H1 (cell line): ENCODE measurements around the gene RFX2. TPM values are rescaled to one million over a fixed set of nuclear protein-coding genes. Genes with fewer than 3 reads are reported as not detected.

ENCODE experiments used
- CTCF ChIA-PET: fragments of 300-600 bp; sonication (Branson Sonifier 250); formaldehyde crosslinking; loops from one replicate; lab custom pipeline; 2021; ENCODE audit not compliant: partially characterized antibody; lab: Charles Lee
- POLR2A ChIA-PET: fragments of 300-600 bp; sonication (Branson Sonifier 250); formaldehyde crosslinking; loops from one replicate; lab custom pipeline; 2021; ENCODE audit warnings: inconsistent platforms; ENCODE audit not compliant: partially characterized antibody; lab: Charles Lee
- DNase-seq, 2 experiments: peaks; one replicate each; pipeline versions ENCODE4 v3.0.0 to v3.0.0-alpha.2; 2010 to 2022; ENCODE audit warnings: low spot score in 2 of 2, low read depth in 1 of 2, mixed read lengths in 1 of 2
- FAIRE-seq: peaks from 2 replicates; lab custom pipeline; 2011; peaks lifted over from hg19 to GRCh38; lab: Jason Lieb, UNC
- H2AFZ ChIP-seq: 2 replicates; pipeline ENCODE4 v1.8.1; 2012; ENCODE audit warnings: low read length, inconsistent platforms
- H2AK5ac ChIP-seq: 2 replicates; pipeline ENCODE4 v1.6.1; 2013; ENCODE audit warnings: low read depth, low read length
- H2BK120ac ChIP-seq: replicated peaks from 2 replicates; pipeline ENCODE3; 2013; ENCODE audit warnings: low read depth, low read length, inconsistent platforms
- H2BK12ac ChIP-seq: 2 replicates; pipeline ENCODE4 v1.6.1; 2013; ENCODE audit warnings: low read depth, low read length
- H2BK15ac ChIP-seq: 2 replicates; pipeline ENCODE4 v1.6.1; 2013; ENCODE audit warnings: low read length
- H2BK20ac ChIP-seq: 2 replicates; pipeline ENCODE4 v1.6.1; 2013; ENCODE audit warnings: low read length
- H2BK5ac ChIP-seq: 2 replicates; pipeline ENCODE4 v1.6.1; 2013; ENCODE audit warnings: low read depth, low read length
- H3K14ac ChIP-seq: 2 replicates; pipeline ENCODE4 v1.6.1; 2013; ENCODE audit warnings: inconsistent platforms; ENCODE audit not compliant: insufficient read length
- H3K18ac ChIP-seq: 2 replicates; pipeline ENCODE4 v1.6.1; 2013; ENCODE audit warnings: low read length; ENCODE audit errors: extremely low read depth
- H3K23ac ChIP-seq: 2 replicates; pipeline ENCODE4 v1.6.1; 2013; ENCODE audit warnings: inconsistent platforms; ENCODE audit not compliant: insufficient read length
- H3K23me2 ChIP-seq: 2 replicates; pipeline ENCODE4 v1.6.1; 2013; ENCODE audit warnings: low read depth, low read length
- H3K27ac ChIP-seq: 2 replicates; pipeline ENCODE4 v1.6.1; 2011; ENCODE audit warnings: low read depth, low read length, inconsistent platforms
- H3K27me3 ChIP-seq, 4 experiments: replicated peaks in 1 of 4; 1 replicate in 1 of 4; 2 replicates in 3 of 4; pipeline versions ENCODE4 v1.6.1 to v1.8.1; 2011 to 2013; ENCODE audit warnings: low read length in 3 of 4, mild to moderate bottlenecking in 3 of 4, inconsistent platforms in 2 of 4, mixed read lengths in 2 of 4, moderate library complexity in 1 of 4; ENCODE audit not compliant: control insufficient read depth in 3 of 4, insufficient read depth in 3 of 4; ENCODE audit errors: extremely low read depth in 1 of 4
- H3K36me3 ChIP-seq, 4 experiments: 2 replicates each; pipeline versions ENCODE4 v1.6.1 to v1.8.1; 2011 to 2013; ENCODE audit warnings: mild to moderate bottlenecking in 4 of 4, low read length in 3 of 4, moderate library complexity in 2 of 4, control low read depth in 1 of 4, inconsistent platforms in 1 of 4; ENCODE audit not compliant: insufficient read depth in 4 of 4, control insufficient read depth in 2 of 4
- H3K4ac ChIP-seq: replicated peaks from 2 replicates; pipeline ENCODE3; 2013; ENCODE audit warnings: low read length, low read depth, mixed read lengths, inconsistent platforms; ENCODE audit not compliant: insufficient read length
- H3K4me1 ChIP-seq, 4 experiments: replicated peaks in 1 of 4; 1 replicate in 1 of 4; 2 replicates in 3 of 4; pipeline versions ENCODE4 v1.6.1 to v1.8.1; 2011 to 2013; ENCODE audit warnings: low read length in 3 of 4, inconsistent platforms in 2 of 4, mixed read lengths in 1 of 4; ENCODE audit not compliant: insufficient read depth in 4 of 4, control insufficient read depth in 3 of 4
- H3K4me2 ChIP-seq, 2 experiments: 2 replicates each; pipeline versions ENCODE4 v1.6.1 to v1.8.1; 2011 to 2013; ENCODE audit warnings: low read depth in 2 of 2, low read length in 2 of 2, control low read depth in 1 of 2, inconsistent platforms in 1 of 2, mild to moderate bottlenecking in 1 of 2; ENCODE audit not compliant: insufficient read depth in 1 of 2
- H3K4me3 ChIP-seq, 4 experiments: fragments of 200-600, 300-600 bp in 1 of 4; sonication (generic), shearing (Covaris generic), sonication (Bioruptor Twin) in 1 of 4; 2 replicates each; pipeline versions ENCODE4 v1.5.1 to v1.8.1; 2011 to 2016; ENCODE audit warnings: low read length in 4 of 4, low read depth in 3 of 4, control low read depth in 2 of 4, inconsistent platforms in 2 of 4, mild to moderate bottlenecking in 2 of 4, mixed read lengths in 1 of 4, moderate library complexity in 1 of 4; ENCODE audit not compliant: insufficient read depth in 2 of 4; ENCODE audit errors: extremely low read depth in 1 of 4
- H3K56ac ChIP-seq: replicated peaks from 2 replicates; pipeline ENCODE3; 2013; ENCODE audit warnings: low read depth, mild to moderate bottlenecking, mixed read lengths, low read length, inconsistent platforms; ENCODE audit not compliant: insufficient read length
- H3K79me1 ChIP-seq: 2 replicates; pipeline ENCODE4 v1.6.1; 2013; ENCODE audit warnings: low read depth, low read length, control low read depth
- H3K79me2 ChIP-seq, 2 experiments: 2 replicates each; pipeline versions ENCODE4 v1.6.1 to v1.8.1; 2012 to 2013; ENCODE audit warnings: low read length in 2 of 2, mild to moderate bottlenecking in 2 of 2, inconsistent platforms in 1 of 2; ENCODE audit not compliant: insufficient read depth in 2 of 2, control insufficient read depth in 1 of 2
- H3K9ac ChIP-seq, 4 experiments: replicated peaks in 1 of 4; 1 replicate in 1 of 4; 2 replicates in 3 of 4; pipeline versions ENCODE4 v1.6.1 to v1.8.1; 2011 to 2013; ENCODE audit warnings: low read depth in 3 of 4, low read length in 3 of 4, control low read depth in 2 of 4, mild to moderate bottlenecking in 2 of 4, moderate library complexity in 2 of 4, inconsistent platforms in 1 of 4; ENCODE audit errors: extremely low read depth in 1 of 4
- H3K9me3 ChIP-seq, 2 experiments: 2 replicates each; pipeline versions ENCODE4 v1.6.1 to v1.8.1; 2012 to 2013; ENCODE audit warnings: mild to moderate bottlenecking in 2 of 2, moderate library complexity in 2 of 2, control low read depth in 1 of 2, inconsistent platforms in 1 of 2, low read depth in 1 of 2, low read length in 1 of 2, mixed read lengths in 1 of 2; ENCODE audit not compliant: insufficient read depth in 2 of 2
- H4K20me1 ChIP-seq, 2 experiments: replicated peaks in 1 of 2; 2 replicates each; pipeline versions ENCODE3 to v1.8.1; 2011 to 2013; ENCODE audit warnings: inconsistent platforms in 2 of 2, low read length in 2 of 2, mild to moderate bottlenecking in 1 of 2; ENCODE audit not compliant: insufficient read depth in 2 of 2, control insufficient read depth in 1 of 2
- H4K5ac ChIP-seq: 2 replicates; pipeline ENCODE4 v1.6.1; 2013; ENCODE audit warnings: low read length, low read depth, mixed read lengths, inconsistent platforms; ENCODE audit not compliant: insufficient read length
- H4K8ac ChIP-seq: 2 replicates; pipeline ENCODE4 v1.8.0; 2013; ENCODE audit warnings: mild to moderate bottlenecking, moderate library complexity, low read length, inconsistent platforms; ENCODE audit not compliant: insufficient read depth; ENCODE audit errors: extremely low read depth
- H4K91ac ChIP-seq: replicated peaks from 2 replicates; pipeline ENCODE3; 2013; ENCODE audit warnings: low read length, mixed read lengths, inconsistent platforms; ENCODE audit not compliant: insufficient read length
- ATF3 ChIP-seq: IDR thresholded peaks from 2 replicates; pipeline ENCODE4 v1.6.1; 2011; ENCODE audit warnings: low read depth, mild to moderate bottlenecking, low read length; ENCODE audit not compliant: insufficient read depth
- BACH1 ChIP-seq: IDR thresholded peaks from 2 replicates; pipeline ENCODE4 v1.6.1; 2012; ENCODE audit warnings: low read length, improper control_type of control experiment
- CBX5 ChIP-seq: fragments of 300-800, 300-1000 bp; sonication (generic); IDR thresholded peaks from 2 replicates; pipeline ENCODE4 v1.7.1; 2016; ENCODE audit warnings: antibody characterized with exemption, low read length, low read depth
- HDAC2 ChIP-seq, 2 experiments: fragments of 300-600 bp in 1 of 2; sonication (generic) in 1 of 2; IDR thresholded peaks; 2 replicates each; pipeline ENCODE4 v1.6.1; 2011 to 2012; ENCODE audit warnings: low read depth in 2 of 2, low read length in 2 of 2, mild to moderate bottlenecking in 2 of 2, moderate library complexity in 2 of 2, borderline replicate concordance in 1 of 2, inconsistent platforms in 1 of 2
- HDAC6 ChIP-seq: IDR thresholded peaks from one replicate; pipeline ENCODE4 v1.7.1; 2012; ENCODE audit warnings: low read depth, mild to moderate bottlenecking, inconsistent platforms, low read length, moderate library complexity
- MAFK ChIP-seq: IDR thresholded peaks from 2 replicates; pipeline ENCODE4 v1.6.1; 2012; ENCODE audit warnings: low read depth, mild to moderate bottlenecking, improper control_type of control experiment, low read length
- NANOG ChIP-seq: IDR thresholded peaks from 2 replicates; pipeline ENCODE4 v1.6.1; 2011; ENCODE audit warnings: low read length, low read depth, mild to moderate bottlenecking, inconsistent platforms; ENCODE audit not compliant: insufficient read depth, poor library complexity, severe bottlenecking
- SIN3A ChIP-seq, 2 experiments: IDR thresholded peaks in 1 of 2; conservative IDR thresholded peaks in 1 of 2; 2 replicates each; pipeline ENCODE4 v1.6.1; 2011 to 2012; ENCODE audit warnings: low read length in 2 of 2, improper control_type of control experiment in 1 of 2, low read depth in 1 of 2, mild to moderate bottlenecking in 1 of 2
- SIX5 ChIP-seq: IDR thresholded peaks from 2 replicates; pipeline ENCODE4 v1.6.1; 2011; ENCODE audit warnings: mild to moderate bottlenecking, low read depth, low read length
- SP1 ChIP-seq: IDR thresholded peaks from 2 replicates; pipeline ENCODE4 v1.6.1; 2011; ENCODE audit warnings: low read depth, low read length
- SRF ChIP-seq: IDR thresholded peaks from 2 replicates; pipeline ENCODE4 v1.6.1; 2011; ENCODE audit warnings: mild to moderate bottlenecking, low read depth, low read length, moderate library complexity
- WGBS, 2 experiments: shearing (Covaris generic) in 1 of 2; methylation state at CpG; one replicate each; pipeline versions ENCODE4 v1.1.6 to v1.1.7; 2013 to 2015; ENCODE audit warnings: low lambda C conversion rate in 2 of 2, mixed read lengths in 2 of 2, inconsistent platforms in 1 of 2, low coverage in 1 of 2, missing lambda C conversion rate in 1 of 2; ENCODE audit not compliant: insufficient replicate concordance in 2 of 2, insufficient coverage in 1 of 2, insufficient read length in 1 of 2; ENCODE audit errors: extremely low coverage in 1 of 2, missing lambda C conversion rate in 1 of 2; 5-methylcytosine and 5-hydroxymethylcytosine counted together
- polyA plus RNA-seq, 7 experiments: library from polyadenylated mRNA; depleted of rRNA in 3 of 7; stranded (reverse) in 5 of 7; unstranded in 2 of 7; fragments of >200 nt in 5 of 7; fragments of 200-250 nt in 2 of 7; gene quantifications; 1 replicate in 5 of 7; 2 replicates in 1 of 7; 4 replicates in 1 of 7; pipeline versions ENCODE4 v1.2.1 to v1.2.3, GENCODE V29; 2011 to 2013; ENCODE audit warnings: missing spikeins in 2 of 7, mixed read lengths in 2 of 7
- total RNA-seq: library from RNA; stranded (reverse); fragmentation: NEBNext Ultra II Directional; extraction: Animal tissue kit (Norgen Biotek cat#: 25700); gene quantifications from 2 replicates; pipeline ENCODE4 v1.2.1, GENCODE V29; 2021

RFX2 gene
- total and polyA plus RNA-seq, 2 of the 8 experiments (the other 6 are each of a cell fraction or from before 2014, with no cell fraction given): 4.8 to 5.3 TPM

- Histone ChIP-seq H3K14ac (no peak overlapping the region), H3K23ac (no peak overlapping the region), H2BK20ac (no peak overlapping the region), H4K91ac (no peak overlapping the region), H2BK120ac (no peak overlapping the region), H4K8ac (peak overlapping the region; percentile 25; the same call in 1 of the 2 replicates), H3K79me1 (no peaks in the 10 kb centered on the region), H3K56ac (no peak overlapping the region), H3K27ac (no peak overlapping the region), H3K79me2 (no peaks in the 10 kb centered on the region), H3K18ac (no peak overlapping the region; the same call in 1 of the 2 replicates), H3K4me3 (no peak overlapping the region), H3K23me2 (no peaks in the 10 kb centered on the region; the same call in 1 of the 2 replicates), H3K9ac (no peak overlapping the region), H4K5ac (no peak overlapping the region), H3K4me2 (no peak overlapping the region), H3K4me1 (peaks cover 0 to 3% (median 0%) of the 10 kb centered on the region in 4 experiments; a peak in 1 of 7 replicates), H2BK15ac (no peak overlapping the region; the same call in 1 of the 2 replicates), H2AK5ac (no peak overlapping the region), H3K36me3 (no peaks in the 10 kb centered on the region), H3K27me3 (peaks cover 0 to 3% (median 0%) of the 10 kb centered on the region in 4 experiments; a peak in 2 of 7 replicates), H3K9me3 (0 out of 4 replicates have a peak, but pooled peaks cover 0 to 2% of the 10 kb centered on the region in 2 experiments), H3K4ac (no peak overlapping the region), H2AFZ (no peak overlapping the region), H4K20me1 (no peaks in the 10 kb centered on the region), H2BK12ac (no peak overlapping the region), H2BK5ac (no peak overlapping the region)
- FAIRE-seq (no peak), DNase-seq (no peak)
- ChIA-PET CTCF (interaction anchor here (0.8 to 3.5 kb wide), 7 partner anchors 10 to 304 kb away, joined by 3 to 34 read pairs (median 3); partner anchors contain the start of gene RPL36), POLR2A (interaction anchor here (0.9 to 1.6 kb wide), 3 partner anchors 17 to 27 kb away, joined by 3 to 7 read pairs (median 5); no protein-coding TSS in a partner anchor)
- WGBS, 2 experiments: 91% methylated on average over 26 of the region's 30 CpGs; no CpG with 5 or more reads in 1 of the 2 experiments
- no peak for TF ChIP-seq HDAC2 (IDR thresholded peaks at IDR 0.05; ENCODE audit: borderline replicate concordance in 1 of 2, low read depth in 2 of 2, low read length in 2 of 2)
- TF ChIP-seq MAFK: no peak
- no peak for TF ChIP-seq ATF3
- no peak for TF ChIP-seq SP1
- no peak for TF ChIP-seq CBX5
- no peak for TF ChIP-seq HDAC6
- no peak for TF ChIP-seq SIN3A (conservative IDR thresholded peaks at IDR 0.05 in 1 of 2, IDR thresholded peaks at IDR 0.05 in 1 of 2; ENCODE audit: low read depth in 1 of 2, low read length in 2 of 2)
- TF ChIP-seq SIX5: no peak
- no peak for TF ChIP-seq SRF
- no peak for TF ChIP-seq NANOG
- no peak for TF ChIP-seq BACH1
These were observed 116.5 kb downstream of the RFX2 start for GRCh38 chr19:5993648-5994358.
